ENCODE results near the gene MMEL1.
"Not testable (repeated sequence)": the region's sequence is repeated elsewhere in the genome, so short reads cannot be mapped to it uniquely, and the experiment has no call there.

Gene MMEL1

GRCh38 chr1:2571348-2571747 is 61.5 kb downstream of the MMEL1 start:
- H3K36me3 ChIP-seq (replicated peaks; ENCODE audit: insufficient read depth, low read length) = no peaks in the 10 kb centered on the region
- no peak for TF ChIP-seq EZH2 (optimal IDR thresholded peaks at IDR 0.05; ENCODE audit: low read depth, low read length)
- TF ChIP-seq CTCF (IDR thresholded peaks at IDR 0.05; ENCODE audit: low read length) = no peak
- TF ChIP-seq EZH2phosphoT487 (IDR thresholded peaks at IDR 0.05; ENCODE audit: low read length) = no peak
- H3K4me2 ChIP-seq (ENCODE audit: low read depth, low read length) = no peak overlapping the region
- H3K79me2 ChIP-seq (ENCODE audit: low read length) = no peaks in the 10 kb centered on the region
- peaks cover 83% of the 10 kb centered on the region for H3K27me3 ChIP-seq (replicated peaks; ENCODE audit: insufficient read depth, low read length)
- no peak for DNase-seq
- no peaks in the 10 kb centered on the region for H3K9me2 ChIP-seq (replicated peaks; ENCODE audit: insufficient read depth, low read length)
- H3K9me3 ChIP-seq (replicated peaks; ENCODE audit: insufficient read depth, low read length) = no peaks in the 10 kb centered on the region
- H3K4me3 ChIP-seq (ENCODE audit: low read length) = no peak overlapping the region
- H4K20me1 ChIP-seq (ENCODE audit: insufficient read depth, low read length) = no peaks in the 10 kb centered on the region
- no peaks in the 10 kb centered on the region for H3F3A ChIP-seq (ENCODE audit: insufficient read depth, low read length)
- H2AFZ ChIP-seq (ENCODE audit: low read length) = no peak overlapping the region
- no peaks in the 10 kb centered on the region for H3K4me1 ChIP-seq (ENCODE audit: low read length)
- H3K27ac ChIP-seq (ENCODE audit: low read length) = no peak overlapping the region
- H3K9ac ChIP-seq (ENCODE audit: low read length) = no peak overlapping the region

GRCh38 chr1:2570332-2570731 is 62.5 kb downstream of the MMEL1 start:
- TF ChIP-seq EZH2 (optimal IDR thresholded peaks at IDR 0.05; ENCODE audit: low read depth, low read length) (no peak), EZH2phosphoT487 (IDR thresholded peaks at IDR 0.05; ENCODE audit: low read length) (no peak), CTCF (IDR thresholded peaks at IDR 0.05; ENCODE audit: low read length) (no peak)
- DNase-seq = no peak

GRCh38 chr1:2569703-2570102 is 63.1 kb downstream of the MMEL1 start:
- H3K9me3 ChIP-seq (replicated peaks; ENCODE audit: insufficient read depth, low read length); H3K9ac ChIP-seq (ENCODE audit: low read length); H3K9me2 ChIP-seq (replicated peaks; ENCODE audit: insufficient read depth, low read length); H2AFZ ChIP-seq (ENCODE audit: low read length); H3F3A ChIP-seq (ENCODE audit: insufficient read depth, low read length); DNase-seq; H3K79me2 ChIP-seq (ENCODE audit: low read length); H4K20me1 ChIP-seq (ENCODE audit: insufficient read depth, low read length); H3K4me1 ChIP-seq (ENCODE audit: low read length); H3K36me3 ChIP-seq (replicated peaks; ENCODE audit: insufficient read depth, low read length); H3K4me2 ChIP-seq (ENCODE audit: low read depth, low read length); H3K4me3 ChIP-seq (ENCODE audit: low read length); H3K27ac ChIP-seq (ENCODE audit: low read length): not testable (repeated sequence)
- H3K27me3 ChIP-seq (replicated peaks; ENCODE audit: insufficient read depth, low read length) = peaks cover 73% of the 10 kb centered on the region

More at GRCh38 chr1:2570332-2570731, 62.5 kb downstream of the MMEL1 start:
- H3K27ac ChIP-seq (ENCODE audit: low read length) = no peak overlapping the region
- H3K9me2 ChIP-seq (replicated peaks; ENCODE audit: insufficient read depth, low read length) = no peaks in the 10 kb centered on the region
- H3K4me1 ChIP-seq (ENCODE audit: low read length) = no peaks in the 10 kb centered on the region
- H3F3A ChIP-seq (ENCODE audit: insufficient read depth, low read length) = no peaks in the 10 kb centered on the region
- H3K36me3 ChIP-seq (replicated peaks; ENCODE audit: insufficient read depth, low read length) = no peaks in the 10 kb centered on the region
- H3K27me3 ChIP-seq (replicated peaks; ENCODE audit: insufficient read depth, low read length) = peaks cover 78% of the 10 kb centered on the region
- H3K9ac ChIP-seq (ENCODE audit: low read length) = no peak overlapping the region
- no peaks in the 10 kb centered on the region for H3K79me2 ChIP-seq (ENCODE audit: low read length)
- H3K4me2 ChIP-seq (ENCODE audit: low read depth, low read length) = no peak overlapping the region
- no peak overlapping the region for H3K4me3 ChIP-seq (ENCODE audit: low read length)
- no peaks in the 10 kb centered on the region for H3K9me3 ChIP-seq (replicated peaks; ENCODE audit: insufficient read depth, low read length)
- no peak overlapping the region for H2AFZ ChIP-seq (ENCODE audit: low read length)
- no peaks in the 10 kb centered on the region for H4K20me1 ChIP-seq (ENCODE audit: insufficient read depth, low read length)

- no peaks in the 10 kb centered on the region for H3K4me1 ChIP-seq (ENCODE audit: low read length)
- H3K9ac ChIP-seq (ENCODE audit: low read length) = no peak overlapping the region
- no peaks in the 10 kb centered on the region for H3K9me3 ChIP-seq (replicated peaks; ENCODE audit: insufficient read depth, low read length)
- H3K9me2 ChIP-seq (replicated peaks; ENCODE audit: insufficient read depth, low read length) = no peaks in the 10 kb centered on the region
- H3K36me3 ChIP-seq (replicated peaks; ENCODE audit: insufficient read depth, low read length) = no peaks in the 10 kb centered on the region
- H4K20me1 ChIP-seq (ENCODE audit: insufficient read depth, low read length) = no peaks in the 10 kb centered on the region
- H3F3A ChIP-seq (ENCODE audit: insufficient read depth, low read length) = no peaks in the 10 kb centered on the region
- no peak overlapping the region for H2AFZ ChIP-seq (ENCODE audit: low read length)
- H3K79me2 ChIP-seq (ENCODE audit: low read length) = no peaks in the 10 kb centered on the region
- no peak overlapping the region for H3K27ac ChIP-seq (ENCODE audit: low read length)
- TF ChIP-seq EZH2 (optimal IDR thresholded peaks at IDR 0.05; ENCODE audit: low read depth, low read length) (no peak), CTCF (IDR thresholded peaks at IDR 0.05; ENCODE audit: low read length) (no peak), EZH2phosphoT487 (IDR thresholded peaks at IDR 0.05; ENCODE audit: low read length) (no peak)
- DNase-seq = no peak
- H3K4me2 ChIP-seq (ENCODE audit: low read depth, low read length) = no peak overlapping the region
- H3K27me3 ChIP-seq (replicated peaks; ENCODE audit: insufficient read depth, low read length) = peaks cover 67% of the 10 kb centered on the region
- no peak overlapping the region for H3K4me3 ChIP-seq (ENCODE audit: low read length)
Measured at GRCh38 chr1:2569060-2569459, 63.8 kb downstream of the MMEL1 start.

GRCh38 chr1:2568187-2568816 is 64.5 kb downstream of the MMEL1 start:
- DNase-seq; H3K79me2 ChIP-seq (ENCODE audit: low read length); H2AFZ ChIP-seq (ENCODE audit: low read length); H3K4me3 ChIP-seq (ENCODE audit: low read length); H3K9ac ChIP-seq (ENCODE audit: low read length); H3F3A ChIP-seq (ENCODE audit: insufficient read depth, low read length); H3K36me3 ChIP-seq (replicated peaks; ENCODE audit: insufficient read depth, low read length); H3K4me1 ChIP-seq (ENCODE audit: low read length); H3K27ac ChIP-seq (ENCODE audit: low read length); H3K4me2 ChIP-seq (ENCODE audit: low read depth, low read length); H3K9me3 ChIP-seq (replicated peaks; ENCODE audit: insufficient read depth, low read length); H3K9me2 ChIP-seq (replicated peaks; ENCODE audit: insufficient read depth, low read length); H4K20me1 ChIP-seq (ENCODE audit: insufficient read depth, low read length): not testable (repeated sequence)
- H3K27me3 ChIP-seq (replicated peaks; ENCODE audit: insufficient read depth, low read length) = peaks cover 59% of the 10 kb centered on the region
